ENCODE results near the gene PACRG.

- TF ChIP-seq ZNF274 (IDR thresholded peaks at IDR 0.05; ENCODE audit: low read depth, low read length) = no peak
- TF ChIP-seq SUZ12 (IDR thresholded peaks at IDR 0.05; ENCODE audit: extremely low read depth, insufficient read depth, insufficient read length) = no peak
These were observed 554.9 kb downstream of the PACRG start for GRCh38 chr6:163282672-163283071.

Measured in NT2/D1 (cell line).